Jurkat, Clone E6-1 (cell line): Measurements from ENCODE around the gene KIFC1.
A peak's percentile ranks its signal among the peaks of the same experiment; 100 is the strongest.
"Not testable (repeated sequence)": the region's sequence is repeated elsewhere in the genome, so short reads cannot be mapped to it uniquely, and the experiment has no call there.

Source experiments
- DNase-seq: peaks from one replicate; pipeline ENCODE4 v3.0.0-alpha.2; 2011; ENCODE audit warnings: low read depth, low spot score
- H3K4me3 ChIP-seq: 2 replicates; pipeline ENCODE4 v1.5.1; 2011; ENCODE audit warnings: mild to moderate bottlenecking, low read length, control low read depth, moderate library complexity

KIFC1 gene

DNA sequence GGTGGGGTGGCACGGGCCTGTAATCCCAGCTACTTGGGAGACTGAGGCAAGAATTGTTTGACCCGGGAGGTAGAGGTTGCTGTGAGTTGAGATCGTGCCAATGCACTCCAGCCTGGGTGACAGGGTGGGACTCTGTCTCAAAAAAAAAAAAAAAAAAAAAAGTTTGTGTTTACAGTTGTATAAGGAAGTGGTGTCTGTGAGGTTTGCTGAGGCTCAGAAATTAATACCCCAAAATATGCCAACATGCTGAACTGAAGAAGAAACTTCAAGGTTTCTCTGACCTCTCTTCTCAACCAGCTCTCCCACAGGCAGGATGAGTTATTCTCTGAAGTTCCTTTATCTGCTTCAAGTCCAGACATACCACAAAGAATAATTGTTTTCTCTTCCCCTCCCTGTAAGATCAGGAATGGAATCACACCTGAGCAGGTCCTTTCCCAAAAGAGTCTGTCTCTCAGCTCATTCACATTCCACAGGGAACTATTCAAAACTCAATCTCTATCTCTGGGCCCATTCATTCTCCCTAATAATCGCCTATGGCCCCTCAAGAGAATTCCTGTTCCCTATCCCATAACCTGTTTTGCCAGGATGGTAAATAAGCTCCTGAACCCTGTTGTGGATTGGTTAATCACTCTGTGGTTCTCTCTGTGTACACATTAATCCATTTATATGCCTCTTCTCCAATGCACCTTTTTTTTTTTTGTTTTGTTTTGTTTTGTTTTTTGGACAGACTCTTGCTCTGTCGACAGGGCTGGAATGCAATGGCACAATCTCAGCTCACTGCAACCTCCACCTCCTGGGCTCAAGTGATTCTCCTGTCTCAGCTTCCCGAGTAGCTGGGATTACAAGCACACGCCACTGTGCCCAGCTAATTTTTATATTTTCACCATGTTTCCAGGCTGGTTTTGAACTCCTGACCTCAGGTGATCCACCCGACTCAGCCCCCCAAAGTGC, 17.4 kb upstream of the KIFC1 start:
- H3K4me3 ChIP-seq: no peak overlapping the region
- DNase-seq: peak; percentile 69

DNA sequence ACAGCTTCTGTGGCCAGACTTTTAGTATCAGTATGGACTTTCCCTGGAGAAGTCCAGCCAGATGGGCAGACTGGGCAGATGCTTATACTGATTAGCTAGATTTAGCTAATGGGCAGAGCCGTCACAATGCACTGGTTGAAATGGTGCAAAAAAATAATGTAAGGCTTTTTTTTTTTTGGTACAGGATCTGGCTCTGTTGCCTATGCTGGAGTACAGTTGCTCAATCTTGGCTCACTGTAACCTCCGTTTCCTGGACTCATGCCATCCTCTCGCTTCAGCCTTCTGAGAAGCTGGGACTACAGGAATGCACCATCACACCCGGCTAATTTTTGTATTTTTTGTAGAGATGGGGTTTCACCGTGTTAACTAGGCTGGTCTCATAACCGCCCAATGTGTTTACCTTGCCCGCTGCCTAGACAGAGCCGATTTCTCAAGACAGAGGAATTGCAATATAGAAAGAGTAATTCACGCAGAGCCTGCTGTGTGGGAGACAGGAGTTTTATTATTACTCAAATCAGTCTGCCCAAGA, 16.4 kb upstream of the KIFC1 start:
- no peak overlapping the region for H3K4me3 ChIP-seq
- no peak for DNase-seq

DNA sequence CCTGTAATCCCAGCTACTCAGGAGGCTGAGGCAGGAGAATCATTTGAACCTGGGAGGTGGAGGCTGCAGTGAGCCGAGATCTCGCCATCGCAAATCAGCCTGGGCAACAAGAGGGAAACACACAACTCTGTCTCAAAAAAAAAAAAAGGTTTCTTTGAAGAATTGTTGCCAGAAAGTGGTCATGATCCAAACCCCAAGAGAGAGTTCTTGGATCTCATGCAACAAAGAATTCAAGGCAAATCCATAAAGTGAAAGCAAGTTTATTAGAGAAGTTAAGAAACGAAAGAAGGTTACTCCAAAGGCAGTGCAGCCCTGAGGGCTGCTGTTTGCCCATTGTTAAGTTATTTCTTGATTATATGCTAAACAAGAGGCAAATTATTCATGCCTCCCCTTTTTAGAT, 14.5 kb upstream of the KIFC1 start:
- no peak overlapping the region for H3K4me3 ChIP-seq
- DNase-seq: no peak

DNA sequence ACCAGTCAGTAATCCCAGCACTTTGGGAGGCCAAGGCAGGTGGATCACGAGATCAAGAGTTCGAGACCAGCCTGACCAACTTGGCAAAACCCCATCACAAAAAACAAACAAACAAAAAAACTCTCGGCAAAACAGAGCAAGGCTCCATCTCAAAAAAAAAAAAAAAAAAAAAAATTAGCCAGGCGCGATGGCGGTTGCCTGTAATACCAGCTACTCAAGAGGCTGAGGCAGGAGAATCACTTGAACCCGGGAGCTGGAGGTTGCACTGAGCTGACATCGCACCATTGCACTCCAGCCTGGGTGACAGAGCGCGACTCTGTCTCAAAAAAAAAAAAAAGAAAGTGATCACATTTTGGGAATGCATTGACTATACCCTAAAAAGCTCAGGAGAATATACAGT, 12.4 kb upstream of the KIFC1 start:
- not testable (repeated sequence) for DNase-seq, H3K4me3 ChIP-seq

DNA sequence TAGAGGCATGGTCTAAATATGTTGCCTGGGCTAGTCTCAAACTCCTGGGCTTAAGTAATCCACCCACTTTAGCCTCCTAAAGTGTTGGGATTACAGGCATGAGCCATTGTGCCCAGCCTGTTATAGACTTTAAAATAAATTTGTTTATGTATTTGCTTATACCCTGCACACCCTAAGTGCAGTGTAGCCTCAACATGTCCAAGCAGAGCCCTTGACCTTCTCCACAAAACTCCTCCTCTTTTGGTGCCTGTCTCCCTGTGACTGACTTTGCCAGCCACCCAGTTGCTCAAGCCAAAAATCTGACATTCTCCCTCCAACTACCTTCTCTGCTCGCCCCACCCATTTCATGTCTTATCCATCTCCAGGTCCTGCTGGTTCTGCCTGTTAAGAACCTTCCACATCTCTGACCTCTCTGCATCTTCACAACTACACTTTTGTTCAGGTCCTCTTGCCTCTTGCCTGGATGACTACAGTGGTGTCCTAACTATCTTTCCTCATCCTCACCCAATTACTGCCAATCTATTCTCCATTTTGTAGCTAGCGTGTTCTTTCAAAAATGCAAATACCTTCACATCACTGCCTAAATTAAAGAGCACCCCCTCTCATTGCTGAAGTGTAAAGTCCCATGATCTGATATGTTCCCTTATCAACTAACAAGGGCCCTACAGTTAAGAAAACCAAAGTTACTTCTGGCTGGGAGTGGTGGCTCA, 11.2 kb upstream of the KIFC1 start:
- no peak for DNase-seq
- H3K4me3 ChIP-seq: no peak overlapping the region

DNA sequence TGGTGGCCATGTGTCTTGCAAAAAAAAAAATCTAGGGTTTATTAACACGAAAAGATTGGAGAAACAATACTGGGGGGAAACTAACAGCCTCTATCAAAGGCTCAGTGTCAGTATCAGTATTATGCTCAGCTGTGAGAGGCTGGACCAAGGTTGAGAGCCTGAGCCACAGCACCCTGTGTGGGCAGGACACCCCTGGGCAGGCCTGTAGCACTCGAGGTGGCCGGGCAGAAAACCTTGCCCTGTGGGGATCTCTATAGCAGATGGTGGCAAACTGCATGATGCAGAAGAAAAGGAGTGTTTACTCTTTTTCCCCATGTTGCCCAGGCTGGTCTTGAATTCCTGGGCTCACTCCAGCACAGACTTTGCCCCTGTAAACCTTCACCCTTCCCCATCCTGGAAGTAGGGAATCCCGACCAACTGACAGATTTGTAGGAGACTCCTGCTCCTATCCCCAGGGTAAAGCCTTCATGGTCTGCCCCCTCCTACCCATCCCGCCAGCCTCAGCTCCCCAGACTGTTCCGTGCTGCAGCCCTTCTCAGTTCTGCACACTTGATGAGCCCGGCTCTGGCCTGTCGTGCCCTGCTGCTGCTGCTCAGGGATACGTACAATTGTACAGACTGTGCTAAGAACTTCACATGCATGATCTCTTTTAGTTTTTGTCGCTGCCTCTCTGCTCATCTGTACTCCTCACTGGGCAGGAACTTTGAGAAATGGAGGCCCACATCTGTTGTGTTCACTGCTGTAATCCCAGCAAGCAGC, 8.0 kb upstream of the KIFC1 start:
- no peak overlapping the region for H3K4me3 ChIP-seq
- no peak for DNase-seq

DNA sequence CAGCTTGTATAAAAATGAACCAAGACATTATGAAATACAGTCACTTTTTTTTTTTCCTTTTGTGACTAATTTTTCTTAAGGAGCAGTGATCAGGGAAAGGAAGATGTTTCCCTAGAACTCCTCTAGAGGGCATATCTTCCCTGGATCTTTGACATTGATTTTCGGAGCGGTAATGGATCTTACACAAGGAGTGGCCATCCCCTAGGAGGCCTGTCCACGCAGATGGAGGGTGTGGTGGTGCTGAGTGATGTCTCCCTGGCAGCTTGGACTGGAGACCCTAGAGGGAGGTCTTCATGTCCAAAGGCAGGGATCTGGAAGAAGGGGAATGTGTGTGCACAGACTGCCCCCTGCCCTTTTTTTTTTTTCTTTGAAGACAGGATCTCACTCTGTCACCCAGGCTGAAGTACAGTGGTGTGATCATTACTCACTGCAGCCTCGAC, 7.0 kb upstream of the KIFC1 start:
- DNase-seq: no peak

DNA sequence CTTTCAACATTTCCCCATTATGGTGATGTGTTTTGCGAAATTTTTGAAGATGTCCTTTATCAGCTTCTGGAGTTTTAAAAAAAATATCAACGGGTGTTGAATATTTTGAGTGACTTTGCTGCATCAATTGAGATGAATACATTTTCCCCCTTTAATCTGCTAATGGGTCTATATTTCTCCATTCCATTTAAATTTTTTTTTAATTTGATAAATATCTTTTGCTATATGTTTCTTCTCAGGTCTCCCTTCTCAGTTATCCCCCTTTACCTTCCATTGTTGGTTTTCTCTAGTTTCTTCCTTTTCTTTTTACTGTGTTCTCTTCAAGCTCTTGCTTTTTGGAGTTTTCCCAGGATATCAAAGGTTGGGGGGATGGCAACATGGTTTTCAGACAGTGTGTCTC, 1.4 kb upstream of the KIFC1 start:
- no peak for DNase-seq
- H3K4me3 ChIP-seq: no peak overlapping the region

More for the DNA sequence above, 7.0 kb upstream of the KIFC1 start:
- H3K4me3 ChIP-seq: no peak overlapping the region

DNA sequence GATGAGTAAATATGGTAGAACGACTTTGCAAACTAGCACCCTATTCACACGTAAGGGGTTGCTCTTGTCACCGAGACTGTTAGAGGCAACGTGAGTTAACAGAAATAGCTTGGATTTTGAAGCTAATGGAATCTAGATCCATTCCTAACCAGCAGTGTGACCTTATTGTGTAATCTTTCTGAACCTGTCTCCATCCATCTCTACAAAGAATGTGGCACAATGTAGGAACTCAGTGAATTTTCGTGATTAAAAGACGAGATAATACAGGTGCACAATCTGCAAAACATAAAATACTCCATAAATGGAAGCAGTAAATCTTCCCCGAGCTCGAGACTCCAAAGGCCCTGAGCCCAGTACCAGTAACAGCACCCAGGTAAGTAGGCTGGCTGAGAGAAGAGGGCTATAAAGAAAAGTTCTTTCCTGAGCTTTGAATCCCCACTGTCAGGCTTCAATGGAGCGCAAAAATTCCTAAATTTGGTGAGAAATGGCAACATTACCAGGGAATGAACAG, 801 bp upstream of the KIFC1 start:
- peak overlapping the region; percentile 81 for H3K4me3 ChIP-seq
- no peak for DNase-seq

DNA sequence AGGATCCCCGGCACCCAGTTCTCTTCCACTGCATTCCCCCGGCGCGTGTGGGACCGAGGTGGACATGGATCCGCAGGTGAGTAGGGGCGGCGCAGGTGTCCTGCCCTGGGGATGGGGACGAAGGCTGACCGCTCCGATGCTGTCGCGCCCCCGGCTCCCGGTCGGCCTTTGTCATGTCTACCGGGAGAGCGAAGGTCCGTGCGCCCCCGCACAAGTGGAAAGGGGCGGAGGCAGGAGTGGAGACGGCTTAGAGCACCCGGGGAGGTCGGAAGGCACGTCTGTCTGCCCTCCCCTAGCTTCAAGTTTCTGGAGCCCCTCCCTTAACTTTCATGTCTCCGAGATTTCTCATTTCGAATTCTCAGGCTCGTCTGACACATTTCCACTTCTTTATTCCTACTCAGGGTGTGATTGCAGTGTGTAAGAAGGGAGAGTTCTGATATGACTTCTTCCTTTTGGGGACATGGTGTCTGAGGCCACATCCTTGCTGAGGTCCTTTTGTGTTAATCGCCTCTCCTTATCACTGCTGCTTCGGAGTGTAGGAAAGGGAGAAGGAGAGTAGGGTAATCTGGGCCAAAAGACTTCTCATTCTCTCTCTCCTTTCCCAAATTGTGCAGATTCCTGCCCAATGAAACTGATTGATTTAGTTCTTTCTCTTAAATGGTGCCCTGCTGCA, 435 bp downstream of the KIFC1 start:
- H3K4me3 ChIP-seq: peak overlapping the region; percentile 81
- DNase-seq: no peak

DNA sequence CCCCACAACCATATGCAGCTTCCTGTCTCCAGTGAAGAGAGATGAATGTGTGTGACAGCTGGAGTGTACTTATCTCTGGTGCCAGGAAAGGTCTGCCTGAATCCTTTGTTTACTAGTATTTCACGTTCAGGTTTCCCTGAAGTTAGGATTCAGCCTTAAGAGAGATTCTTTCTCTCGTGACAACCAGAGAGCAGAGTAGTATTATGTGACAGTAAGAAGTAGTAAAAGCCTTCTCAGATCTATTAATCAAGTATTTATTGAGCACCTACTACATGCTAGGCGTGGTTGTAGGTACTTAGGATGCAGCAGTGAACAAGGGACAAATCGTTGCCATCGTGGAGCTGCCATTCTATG, 949 bp downstream of the KIFC1 start:
- DNase-seq: no peak
- peak overlapping the region; percentile 81 for H3K4me3 ChIP-seq

DNA sequence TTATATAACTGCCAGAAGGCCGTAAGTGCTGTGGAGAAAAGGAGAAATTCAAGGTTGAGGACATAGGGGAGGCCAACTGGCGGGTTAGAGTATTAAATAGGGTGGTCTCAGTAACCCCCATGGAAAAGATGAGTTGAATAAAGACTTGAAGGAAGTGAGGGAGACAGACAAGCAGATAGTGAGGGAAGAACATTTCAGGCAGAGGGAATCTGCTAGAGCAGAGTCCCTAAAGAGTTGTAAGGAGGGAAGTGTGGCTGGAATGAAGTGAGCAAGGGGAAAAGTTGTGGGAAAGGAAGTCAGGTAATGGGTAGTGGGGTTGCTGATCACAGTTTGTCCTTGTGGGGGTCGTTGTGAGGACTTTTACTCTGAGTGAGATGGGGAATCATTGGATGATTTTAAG, 1.4 kb downstream of the KIFC1 start:
- DNase-seq: no peak
- peak overlapping the region; percentile 81 for H3K4me3 ChIP-seq

DNA sequence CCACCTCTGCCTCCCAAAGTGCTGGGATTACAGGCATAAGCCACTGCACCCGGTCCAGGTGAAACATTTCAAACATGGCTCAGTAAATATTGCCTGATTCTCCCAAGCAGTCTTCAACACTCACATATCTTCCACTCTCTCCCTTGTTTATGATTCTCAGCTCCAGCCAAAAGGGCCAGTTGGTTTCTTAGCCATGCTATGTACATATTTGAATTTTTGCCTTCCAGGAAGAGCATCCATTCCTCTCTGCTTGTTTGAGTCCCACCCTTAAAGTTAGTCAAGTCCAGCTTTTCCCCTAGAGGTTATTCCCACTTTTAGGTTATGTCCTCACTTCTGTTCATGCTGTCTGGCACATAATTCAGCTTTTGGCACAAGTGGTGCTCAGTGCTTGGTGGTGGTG, 5.9 kb downstream of the KIFC1 start:
- no peak overlapping the region for H3K4me3 ChIP-seq
- no peak for DNase-seq

DNA sequence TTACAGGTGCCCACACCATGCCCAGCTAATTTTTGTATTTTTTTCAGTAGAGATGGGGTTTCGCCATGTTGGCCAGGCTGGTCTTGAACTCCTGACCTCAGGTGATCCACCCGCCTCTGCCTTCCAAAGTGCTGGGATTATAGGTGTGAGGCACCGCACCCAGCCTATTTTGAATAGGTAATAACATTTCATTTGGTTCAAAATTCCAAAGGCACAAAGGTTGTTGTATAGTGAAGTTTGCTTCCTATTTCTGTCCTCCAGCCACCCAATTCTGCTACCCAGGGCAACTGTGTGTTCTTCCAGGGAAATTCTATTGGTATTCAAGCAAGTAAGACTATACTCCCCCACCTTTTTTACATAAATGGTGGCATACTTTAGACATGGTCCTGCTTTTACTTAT, 7.0 kb downstream of the KIFC1 start:
- DNase-seq, H3K4me3 ChIP-seq: not testable (repeated sequence)

DNA sequence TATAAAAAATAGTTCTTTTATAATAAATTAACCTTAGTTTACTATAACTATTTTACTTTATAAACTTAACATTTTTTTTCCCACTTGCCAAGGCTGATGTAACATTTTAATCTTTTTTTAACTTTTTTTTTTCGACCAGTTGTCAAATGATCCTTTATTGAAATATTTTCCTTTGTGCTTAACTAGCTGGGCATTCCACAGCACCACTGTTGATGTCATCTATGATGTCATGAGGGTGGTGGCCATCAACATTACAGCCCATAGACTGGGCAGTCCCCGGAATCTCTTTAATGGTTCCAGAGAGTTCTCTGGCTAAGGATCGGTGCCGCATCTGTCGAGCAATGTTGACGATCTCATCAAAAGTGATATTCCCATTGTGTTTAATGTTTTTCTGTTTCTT, 8.3 kb downstream of the KIFC1 start:
- DNase-seq, H3K4me3 ChIP-seq: not testable (repeated sequence)

DNA sequence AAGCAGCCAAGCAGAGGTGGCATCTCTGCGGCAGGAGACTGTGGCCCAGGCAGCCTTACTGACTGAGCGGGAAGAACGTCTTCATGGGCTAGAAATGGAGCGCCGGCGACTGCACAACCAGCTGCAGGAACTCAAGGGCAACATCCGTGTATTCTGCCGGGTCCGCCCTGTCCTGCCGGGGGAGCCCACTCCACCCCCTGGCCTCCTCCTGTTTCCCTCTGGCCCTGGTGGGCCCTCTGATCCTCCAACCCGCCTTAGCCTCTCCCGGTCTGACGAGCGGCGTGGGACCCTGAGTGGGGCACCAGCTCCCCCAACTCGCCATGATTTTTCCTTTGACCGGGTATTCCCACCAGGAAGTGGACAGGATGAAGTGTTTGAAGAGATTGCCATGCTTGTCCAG, 13.3 kb downstream of the KIFC1 start:
- no peak for DNase-seq
- no peak overlapping the region for H3K4me3 ChIP-seq

DNA sequence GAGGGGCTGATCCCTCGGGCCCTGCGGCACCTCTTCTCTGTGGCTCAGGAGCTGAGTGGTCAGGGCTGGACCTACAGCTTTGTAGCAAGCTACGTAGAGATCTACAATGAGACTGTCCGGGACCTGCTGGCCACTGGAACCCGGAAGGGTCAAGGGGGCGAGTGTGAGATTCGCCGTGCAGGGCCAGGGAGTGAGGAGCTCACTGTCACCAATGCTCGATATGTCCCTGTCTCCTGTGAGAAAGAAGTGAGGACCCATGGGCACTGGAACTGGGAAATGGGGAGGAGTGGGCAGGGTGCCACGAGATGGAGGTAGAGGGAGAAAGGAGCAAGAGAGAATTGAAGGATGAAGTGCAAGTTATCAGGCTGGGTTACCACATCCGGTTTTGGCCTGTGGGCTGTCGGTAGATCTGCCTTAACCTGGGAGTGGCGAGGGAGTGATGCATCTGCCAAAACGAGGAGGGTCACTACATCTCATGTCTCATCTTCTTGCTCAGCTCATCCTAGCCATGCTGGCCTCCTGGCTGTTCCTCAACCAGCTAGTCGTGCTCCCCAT, 13.8 kb downstream of the KIFC1 start:
- H3K4me3 ChIP-seq: no peak overlapping the region
- no peak for DNase-seq

DNA sequence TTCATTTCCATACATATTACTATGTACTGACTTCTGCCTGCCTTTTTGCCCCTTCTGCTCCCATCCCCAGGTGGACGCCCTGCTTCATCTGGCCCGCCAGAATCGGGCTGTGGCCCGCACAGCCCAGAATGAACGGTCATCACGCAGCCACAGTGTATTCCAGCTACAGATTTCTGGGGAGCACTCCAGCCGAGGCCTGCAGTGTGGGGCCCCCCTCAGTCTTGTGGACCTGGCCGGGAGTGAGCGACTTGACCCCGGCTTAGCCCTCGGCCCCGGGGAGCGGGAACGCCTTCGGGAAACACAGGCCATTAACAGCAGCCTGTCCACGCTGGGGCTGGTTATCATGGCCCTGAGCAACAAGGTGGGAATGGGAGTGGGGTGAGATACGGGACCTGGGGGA, 14.5 kb downstream of the KIFC1 start:
- H3K4me3 ChIP-seq: no peak overlapping the region

More for the DNA sequence above, 14.5 kb downstream of the KIFC1 start:
- no peak for DNase-seq
